ENCODE data around the gene CCR7.

DNA sequence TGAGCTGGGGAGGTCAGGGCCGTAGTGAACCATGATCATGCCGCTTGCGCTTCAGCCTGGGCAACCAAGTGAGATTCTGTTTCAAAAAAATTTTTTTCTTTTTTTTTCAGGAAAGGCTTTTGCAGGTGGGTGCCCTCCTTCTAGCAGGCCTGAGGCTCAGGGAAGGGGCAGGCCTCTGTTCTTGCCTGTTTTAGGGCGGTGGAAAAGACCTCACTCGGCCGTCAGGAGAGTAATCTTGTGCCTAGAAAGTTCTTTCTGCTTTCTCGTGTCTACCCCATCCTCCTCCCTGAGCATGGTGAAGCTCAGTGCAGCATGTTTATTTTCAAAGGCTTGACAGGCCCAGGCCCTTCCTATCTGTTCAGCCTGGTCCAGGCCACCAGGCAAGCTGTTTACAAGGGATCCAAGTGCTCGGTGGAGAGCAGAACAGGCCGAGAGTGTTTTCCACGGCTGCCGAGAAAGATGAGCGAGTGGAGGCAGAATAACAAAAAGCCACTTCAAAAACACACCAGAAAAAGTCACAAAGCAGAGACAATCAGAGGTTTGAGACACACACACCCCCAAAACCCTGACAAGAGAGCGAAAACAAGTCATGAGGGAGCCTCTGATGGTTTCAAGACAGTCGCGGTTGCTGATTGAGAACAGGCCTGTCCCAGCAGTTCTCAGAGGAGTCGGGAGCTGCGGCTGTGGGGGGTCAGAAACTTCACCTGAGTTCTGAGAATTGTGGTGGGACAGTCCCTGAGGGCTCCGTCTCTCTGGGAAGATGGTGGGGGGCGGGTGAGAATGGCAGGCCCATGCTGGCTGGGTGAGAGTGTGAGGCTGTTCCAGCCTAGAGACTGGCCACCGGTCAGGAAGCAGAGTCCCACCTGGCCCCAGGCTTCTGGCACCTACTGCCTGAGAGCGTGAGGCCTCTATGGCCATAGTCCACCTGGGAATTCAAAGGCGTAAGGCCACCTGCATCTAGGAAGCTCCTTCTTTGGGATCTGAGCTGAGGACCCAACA is 37.5 kb upstream of the CCR7 start:
- TF ChIP-seq, protein P1, sequence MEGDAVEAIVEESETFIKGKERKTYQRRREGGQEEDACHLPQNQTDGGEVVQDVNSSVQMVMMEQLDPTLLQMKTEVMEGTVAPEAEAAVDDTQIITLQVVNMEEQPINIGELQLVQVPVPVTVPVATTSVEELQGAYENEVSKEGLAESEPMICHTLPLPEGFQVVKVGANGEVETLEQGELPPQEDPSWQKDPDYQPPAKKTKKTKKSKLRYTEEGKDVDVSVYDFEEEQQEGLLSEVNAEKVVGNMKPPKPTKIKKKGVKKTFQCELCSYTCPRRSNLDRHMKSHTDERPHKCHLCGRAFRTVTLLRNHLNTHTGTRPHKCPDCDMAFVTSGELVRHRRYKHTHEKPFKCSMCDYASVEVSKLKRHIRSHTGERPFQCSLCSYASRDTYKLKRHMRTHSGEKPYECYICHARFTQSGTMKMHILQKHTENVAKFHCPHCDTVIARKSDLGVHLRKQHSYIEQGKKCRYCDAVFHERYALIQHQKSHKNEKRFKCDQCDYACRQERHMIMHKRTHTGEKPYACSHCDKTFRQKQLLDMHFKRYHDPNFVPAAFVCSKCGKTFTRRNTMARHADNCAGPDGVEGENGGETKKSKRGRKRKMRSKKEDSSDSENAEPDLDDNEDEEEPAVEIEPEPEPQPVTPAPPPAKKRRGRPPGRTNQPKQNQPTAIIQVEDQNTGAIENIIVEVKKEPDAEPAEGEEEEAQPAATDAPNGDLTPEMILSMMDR (tag by site-specific recombination; IDR thresholded peaks at IDR 0.05) = no peak
- TF ChIP-seq REST (tag by site-specific recombination; IDR thresholded peaks at IDR 0.05) (no peak), GLI2 (tag by site-specific recombination; IDR thresholded peaks at IDR 0.05; ENCODE audit: borderline replicate concordance, low read depth) (no peak), ZNF18 (tag by site-specific recombination; IDR thresholded peaks at IDR 0.05) (no peak), ZSCAN16 (tag by site-specific recombination; IDR thresholded peaks at IDR 0.05) (no peak), ZNF449 (tag by site-specific recombination; IDR thresholded peaks at IDR 0.05) (no peak), ZBTB10 (tag by site-specific recombination; IDR thresholded peaks at IDR 0.05) (no peak), ZNF423 (tag by site-specific recombination; IDR thresholded peaks at IDR 0.05) (no peak), MYNN (tag by site-specific recombination; IDR thresholded peaks at IDR 0.05; ENCODE audit: borderline replicate concordance) (no peak), ZXDB (tag by site-specific recombination; IDR thresholded peaks at IDR 0.05) (no peak), ZNF221 (tag by site-specific recombination; IDR thresholded peaks at IDR 0.05; ENCODE audit: borderline replicate concordance) (no peak)

Data from HEK293 (cell line).